K562 (cell line): ENCODE measurements around the gene ZNF358. TPM values are rescaled to one million over a fixed set of nuclear protein-coding genes. Genes with fewer than 3 reads are reported as not detected.

ENCODE experiments used
- ATAC-seq: fragments of 200-7000 bp; cut with Tn5 transposase; 3 replicates; pipeline ENCODE4 v1.9.1; 2020; ENCODE audit warnings: moderate library complexity
- BruUV-seq: library from RNA; stranded (reverse); fragments of 400-500 nt; replicated peaks from 2 replicates; lab custom pipeline; 2021; lab: Mats Ljungman, UMichigan
- CTCF ChIA-PET: fragments of 300-600 bp; formaldehyde crosslinking; extraction: SDS; loops from one replicate; lab custom pipeline; 2021; ENCODE audit warnings: low intra/inter-chr PET ratio; lab: Yijun Ruan, JAX
- POLR2A ChIA-PET: fragments of 300-600, 350-650 bp; sonication (Branson Sonifier 250); formaldehyde crosslinking; extraction: SDS; loops from one replicate; lab custom pipeline; 2021; ENCODE audit warnings: antibody characterized with exemption, inconsistent platforms; lab: Yijun Ruan, JAX
- DNase-seq, 4 experiments: peaks; one replicate each; pipeline versions ENCODE4 v3.0.0 to v3.0.0-alpha.2; 2011 to 2018; ENCODE audit warnings: low spot score in 3 of 4, mixed read lengths in 3 of 4; ENCODE audit errors: extremely low read depth in 1 of 4
- FAIRE-seq: peaks from 2 replicates; lab custom pipeline; 2011; peaks lifted over from hg19 to GRCh38; lab: Jason Lieb, UNC
- H2AFZ ChIP-seq: 2 replicates; pipeline ENCODE4 v1.6.0; 2011; ENCODE audit warnings: low read depth, low read length, control low read depth, inconsistent platforms
- H3K27ac ChIP-seq: fragments of 200-600 bp; 3 replicates; pipeline ENCODE4 v1.8.0; 2011; ENCODE audit warnings: low read depth, mild to moderate bottlenecking, control low read depth, inconsistent platforms, low read length, moderate library complexity, mixed read lengths; ENCODE audit errors: extremely low read depth
- H3K27me3 ChIP-seq, 2 experiments: fragments of 300-600 bp in 1 of 2; 2 replicates in 1 of 2; 3 replicates in 1 of 2; pipeline versions ENCODE4 v1.6.0 to v1.8.0; 2011; ENCODE audit warnings: inconsistent platforms in 2 of 2, low read length in 2 of 2, mild to moderate bottlenecking in 1 of 2, mixed read lengths in 1 of 2, moderate library complexity in 1 of 2; ENCODE audit not compliant: control insufficient read depth in 2 of 2, insufficient read depth in 2 of 2
- H3K36me3 ChIP-seq: fragments of 300-600 bp; 3 replicates; pipeline ENCODE4 v1.8.0; 2011; ENCODE audit warnings: mild to moderate bottlenecking, low read length, inconsistent platforms; ENCODE audit not compliant: control insufficient read depth, insufficient read depth
- H3K4me1 ChIP-seq, 2 experiments: fragments of 200-600 bp in 1 of 2; replicated peaks in 1 of 2; 2 replicates in 1 of 2; 3 replicates in 1 of 2; pipeline versions ENCODE4 v1.5.1 to v1.8.0; 2011; ENCODE audit warnings: inconsistent platforms in 2 of 2, low read length in 2 of 2, mild to moderate bottlenecking in 1 of 2, mixed read lengths in 1 of 2, moderate library complexity in 1 of 2; ENCODE audit not compliant: control insufficient read depth in 2 of 2, insufficient read depth in 2 of 2
- H3K4me2 ChIP-seq: 2 replicates; pipeline ENCODE4 v1.6.1; 2011; ENCODE audit warnings: low read length, control low read depth, inconsistent platforms, mixed read lengths; ENCODE audit not compliant: insufficient read depth
- H3K4me3 ChIP-seq: fragments of 200-600 bp; sonication (generic), shearing (Covaris generic); 2 replicates; pipeline ENCODE4 v1.5.1; 2016; ENCODE audit warnings: control low read depth, inconsistent platforms
- H3K79me2 ChIP-seq: fragments of 200-600 bp; 3 replicates; pipeline ENCODE4 v1.8.0; 2011; ENCODE audit warnings: low read length, inconsistent platforms; ENCODE audit not compliant: control insufficient read depth, insufficient read depth
- H3K9ac ChIP-seq, 2 experiments: 2 replicates each; pipeline versions ENCODE4 v1.6.0 to v1.6.1; 2011; ENCODE audit warnings: low read depth in 2 of 2, low read length in 2 of 2, control low read depth in 1 of 2, inconsistent platforms in 1 of 2, mild to moderate bottlenecking in 1 of 2, mixed read lengths in 1 of 2; ENCODE audit not compliant: insufficient read depth in 1 of 2
- H3K9me1 ChIP-seq: one replicate; pipeline ENCODE4 v1.6.0; 2011; ENCODE audit warnings: inconsistent platforms, mild to moderate bottlenecking, low read length, moderate library complexity; ENCODE audit not compliant: control insufficient read depth, insufficient read depth
- H3K9me3 ChIP-seq: replicated peaks from 2 replicates; pipeline ENCODE4 v1.5.1; 2011; ENCODE audit warnings: low read depth, low read length, inconsistent platforms; ENCODE audit not compliant: control insufficient read depth, insufficient read depth
- H4K20me1 ChIP-seq: replicated peaks from 2 replicates; pipeline ENCODE4 v1.6.1; 2011; ENCODE audit warnings: low read length, inconsistent platforms, mixed read lengths; ENCODE audit not compliant: control insufficient read depth, insufficient read depth
- ESRRA ChIP-seq: fragments of 450-650 bp; IDR thresholded peaks from 2 replicates; pipeline ENCODE4 v1.6.1; 2014; ENCODE audit warnings: low read depth, mild to moderate bottlenecking, moderate library complexity, borderline replicate concordance
- HNRNPH1 ChIP-seq: fragments of 200-400 bp; formaldehyde crosslinking; optimal IDR thresholded peaks from 2 replicates; pipeline ENCODE3; 2017; ENCODE audit warnings: low read depth, mild to moderate bottlenecking, low read length, moderate library complexity
- MLLT1 ChIP-seq, 2 experiments: fragments of 450-650 bp; IDR thresholded peaks; 2 replicates each; pipeline ENCODE4 v1.6.1; 2016
- MXD1 ChIP-seq: fragments of 250-450 bp; sonication (Bioruptor Pico); IDR thresholded peaks from 2 replicates; pipeline ENCODE4 v1.8.0; 2021; ENCODE audit warnings: borderline replicate concordance, mild to moderate bottlenecking, moderate library complexity; ENCODE audit not compliant: poor library complexity, severe bottlenecking
- SAFB ChIP-seq: fragments of 200-400 bp; formaldehyde crosslinking; IDR thresholded peaks from 2 replicates; pipeline ENCODE4 v1.6.1; 2017; ENCODE audit warnings: low read depth, low read length, borderline replicate concordance
- TCF3 ChIP-seq: sonication (generic); formaldehyde crosslinking; IDR thresholded peaks from 2 replicates; pipeline ENCODE4 v1.4.0; 2020; ENCODE audit warnings: mild to moderate bottlenecking, missing genetic modification reagents
- ZBTB17 ChIP-seq: fragments of 450-650 bp; formaldehyde crosslinking; IDR thresholded peaks from 2 replicates; pipeline ENCODE4 v1.4.0; 2020; ENCODE audit warnings: mild to moderate bottlenecking
- ZNF124 ChIP-seq: sonication (generic); formaldehyde crosslinking; IDR thresholded peaks from 2 replicates; pipeline ENCODE4 v1.8.1; 2022; ENCODE audit warnings: missing genetic modification reagents
- ZNF217 ChIP-seq: sonication (generic); formaldehyde crosslinking; IDR thresholded peaks from 2 replicates; pipeline ENCODE4 v1.8.0; 2022; ENCODE audit warnings: mild to moderate bottlenecking, missing genetic modification reagents
- ZNF23 ChIP-seq: fragments of 250-450 bp; sonication (Bioruptor Pico); IDR thresholded peaks from 2 replicates; pipeline ENCODE4 v1.4.0; 2020; ENCODE audit warnings: mild to moderate bottlenecking
- ZNF280B ChIP-seq: fragments of 250-450 bp; sonication (Bioruptor Pico); IDR thresholded peaks from 2 replicates; pipeline ENCODE4 v1.5.1; 2021; ENCODE audit warnings: mild to moderate bottlenecking
- WGBS: fragments of 100-300 bp; shearing (Covaris generic); methylation state at CpG from one replicate; pipeline ENCODE4 v1.1.6; 2016; ENCODE audit warnings: low coverage, mixed read lengths; ENCODE audit not compliant: insufficient coverage; ENCODE audit errors: missing lambda C conversion rate; 5-methylcytosine and 5-hydroxymethylcytosine counted together
- in situ Hi-C: fragments of 300-500 bp; cut with MboI; formaldehyde crosslinking; loops from 4 replicates; pipeline ENCODE4 v1.15.0; 2018; ENCODE audit warnings: inconsistent platforms, mixed read lengths
- intact Hi-C: fragments of 100-400 bp; cut with micrococcal nuclease; formaldehyde crosslinking; loops from 2 replicates; pipeline ENCODE4 v1.14.2; 2022
- polyA plus RNA-seq, 8 experiments: library from polyadenylated mRNA; depleted of rRNA in 4 of 8; stranded (reverse) in 5 of 8; unstranded in 3 of 8; fragments of >200 nt; fragmentation: Nextera tagmentation in 2 of 8; fragmentation: Illumina TruSeq in 1 of 8; extraction: Ambion mirVana in 2 of 8; extraction: Trizol in 1 of 8; gene quantifications; 2 replicates each; pipeline versions ENCODE4 v1.2.1 to v1.2.3, GENCODE V29; 2011 to 2014; ENCODE audit warnings: inconsistent platforms in 1 of 8, missing spikeins in 1 of 8
- total RNA-seq, 7 experiments: library from RNA; depleted of rRNA in 6 of 7; stranded (reverse); fragments of >200 nt in 6 of 7; fragmentation: Illumina TruSeq in 2 of 7; extraction: Trizol in 2 of 7; gene quantifications; 2 replicates each; pipeline versions ENCODE4 v1.2.1 to v1.2.3, GENCODE V29; 2011 to 2021; ENCODE audit warnings: low replicate concordance in 1 of 7

The ZNF358 gene
- total and polyA plus RNA-seq, 9 of the 15 experiments (the other 6 are each of a cell fraction or from before 2014, with no cell fraction given), result 0.04 to 17.2 (median 4.9) TPM

GRCh38 chr19:7558667-7559066, 42.8 kb downstream of the ZNF358 start (continued):
- TF ChIP-seq ESRRA, result no peak
- no peak for TF ChIP-seq HNRNPH1
- no peak for TF ChIP-seq ZNF217 (CRISPR knock-in tag)
- TF ChIP-seq MXD1 (CRISPR knock-in tag), result no peak
- TF ChIP-seq TCF3 (CRISPR knock-in tag), result no peak
- no peak for TF ChIP-seq ZNF124 (CRISPR knock-in tag)

- BruUV-seq, result no TSS peak
- CTCF ChIA-PET, result no interaction called here
- Histone ChIP-seq H3K9ac (no peak overlapping the region), H3K27me3 (no peaks in the 10 kb centered on the region; a peak in 1 of 5 replicates), H3K36me3 (peaks cover 13% of the 10 kb centered on the region; the same call in 1 of the 3 replicates), H3K4me3 (no peak overlapping the region), H3K4me2 (no peak overlapping the region), H3K27ac (no peak overlapping the region), H2AFZ (no peak overlapping the region), H3K9me3 (no peaks in the 10 kb centered on the region), H4K20me1 (peaks cover 3% of the 10 kb centered on the region), H3K9me1 (no peaks in the 10 kb centered on the region), H3K4me1 (peaks cover 0 to 25% of the 10 kb centered on the region in 2 experiments; a peak in 2 of 5 replicates), H3K79me2 (no peaks in the 10 kb centered on the region)
- in situ Hi-C loops, result no loop called here
- 54% methylated on average over 3 of the region's 4 CpGs for WGBS
- TF ChIP-seq SAFB (no peak), ZNF23 (CRISPR knock-in tag) (peak; percentile 88), MLLT1 (IDR thresholded peaks at IDR 0.05) (peak in 1 of 2 experiments; percentile 56; a peak in 1 of 4 replicates), ZBTB17 (CRISPR knock-in tag) (peak; percentile 95), ZNF280B (no peak)
- no peak for FAIRE-seq
- DNase-seq, result no peak
- no peak for ATAC-seq
- POLR2A ChIA-PET, result no interaction called here
- intact Hi-C loops, result no loop called here
These were observed 43.2 kb downstream of the ZNF358 start for GRCh38 chr19:7559102-7559501.
